ENCODE measurements around the gene MSH3. TPM values are rescaled to one million over a fixed set of nuclear protein-coding genes. Genes with fewer than 3 reads are reported as not detected.
"Not testable (repeated sequence)": the region's sequence is repeated elsewhere in the genome, so short reads cannot be mapped to it uniquely, and the experiment has no call there.

Gene MSH3
- total RNA-seq, 8 experiments from 2014 or later = 9.7 to 25.1 (median 15.7) TPM

DNA sequence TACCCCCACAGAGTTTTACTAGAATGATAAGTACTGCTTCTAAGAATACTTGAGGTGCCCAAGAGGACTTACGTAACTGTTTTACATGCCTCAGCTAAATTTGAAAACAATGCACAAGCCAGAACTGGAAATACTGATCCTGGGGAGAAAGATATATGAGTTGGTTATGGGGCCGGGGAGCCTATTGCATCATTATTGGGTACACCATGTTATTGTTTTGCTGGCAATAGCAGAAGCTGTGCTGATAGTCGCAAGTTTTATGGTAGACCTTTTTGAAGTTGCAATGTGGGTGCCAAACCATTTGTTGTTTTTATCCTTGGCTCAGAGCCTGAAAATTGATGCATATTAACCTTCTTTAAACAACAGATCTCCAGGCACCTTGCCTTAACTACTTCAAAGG lies 108.8 kb downstream of the MSH3 start:
- WGBS, 10 experiments = 50 to 100% (median 77%) methylated on average over 1 to 3 of the region's 3 CpGs
- in situ Hi-C loops (cut with MboI; ENCODE audit: low pct_unique_long_range_greater_than_20kb in 2 of 9, low sequenced_read_pairs in 9 of 9, unreplicated experiment in 9 of 9) = no loop called here
- no peak for ATAC-seq (replicated peaks in 6 of 8)
- H3K4me1 ChIP-seq (replicated peaks in 1 of 2) = no peaks in the 10 kb centered on the region
- no peak overlapping the region for H3K27ac ChIP-seq
- H3K4me3 ChIP-seq = no peak overlapping the region

DNA sequence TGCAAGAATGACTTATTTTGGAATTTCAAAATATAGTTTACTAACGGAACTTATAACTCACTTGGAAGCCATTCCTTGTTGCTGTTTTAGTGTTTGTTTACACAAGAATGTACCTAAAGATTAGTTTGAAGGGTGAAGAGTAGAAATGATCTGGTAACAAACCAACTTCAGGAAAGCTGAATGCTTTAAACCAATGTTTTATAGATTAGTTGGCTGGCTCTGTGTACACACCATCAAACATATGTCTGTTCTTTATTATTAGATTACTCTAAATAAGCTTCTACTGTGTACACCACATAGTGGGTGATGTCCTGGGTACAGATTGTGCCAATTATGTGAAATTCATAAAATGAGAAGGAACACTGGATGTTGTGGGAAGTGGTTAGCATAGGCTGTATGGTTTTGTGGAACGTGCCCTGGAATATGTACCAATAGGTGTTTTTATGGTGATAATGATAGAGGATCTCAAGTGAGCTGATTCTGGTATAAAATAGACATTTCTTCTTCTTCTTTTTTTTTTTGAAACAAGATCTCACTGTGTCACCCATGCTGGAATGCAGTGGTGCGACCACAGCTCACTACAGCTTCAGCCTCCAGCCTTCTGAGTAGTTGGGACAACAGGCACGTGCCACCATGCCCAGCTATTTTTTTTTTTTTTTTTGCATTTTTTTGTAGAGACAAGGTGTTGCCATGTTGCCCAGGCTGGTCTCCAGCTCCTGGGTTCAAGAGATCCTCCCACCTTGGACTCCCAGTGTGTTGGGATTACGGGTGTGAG lies 109.6 kb downstream of the MSH3 start:
- Histone ChIP-seq H3K4me1 (replicated peaks in 1 of 2) (no peaks in the 10 kb centered on the region), H3K4me3 (no peak overlapping the region), H3K27ac (no peak overlapping the region)
- no peak for ATAC-seq (replicated peaks in 6 of 8)
- in situ Hi-C loops (cut with MboI; ENCODE audit: low pct_unique_long_range_greater_than_20kb in 2 of 9, low sequenced_read_pairs in 9 of 9, unreplicated experiment in 9 of 9) = no loop called here
- 68 to 100% (median 95%) methylated on average over 1 to 5 of the region's 5 CpGs for WGBS, 10 experiments

DNA sequence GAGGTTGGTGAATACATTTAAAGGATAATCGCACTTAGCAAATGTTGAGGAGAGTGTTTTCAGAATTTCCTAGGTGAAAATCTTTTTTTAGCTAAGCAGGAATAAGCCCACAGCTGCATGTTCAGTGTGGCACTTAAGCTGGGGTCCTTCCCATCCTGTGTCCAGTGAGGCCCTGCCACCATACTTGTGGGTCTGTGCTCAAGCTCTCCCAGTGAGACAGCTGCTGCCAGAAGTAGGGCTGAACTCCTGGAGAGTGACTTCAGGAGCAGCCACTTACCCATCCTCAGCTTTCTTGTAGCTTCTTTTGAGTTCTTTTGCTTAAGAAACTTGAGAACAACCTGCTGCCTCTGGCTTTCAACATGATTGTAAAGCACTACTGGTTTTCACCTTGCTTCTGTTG lies 110.3 kb downstream of the MSH3 start:
- in situ Hi-C loops (cut with MboI; ENCODE audit: low pct_unique_long_range_greater_than_20kb in 2 of 9, low sequenced_read_pairs in 9 of 9, unreplicated experiment in 9 of 9) = no loop called here
- H3K27ac ChIP-seq = no peak overlapping the region
- ATAC-seq (replicated peaks in 6 of 8) = no peak

DNA sequence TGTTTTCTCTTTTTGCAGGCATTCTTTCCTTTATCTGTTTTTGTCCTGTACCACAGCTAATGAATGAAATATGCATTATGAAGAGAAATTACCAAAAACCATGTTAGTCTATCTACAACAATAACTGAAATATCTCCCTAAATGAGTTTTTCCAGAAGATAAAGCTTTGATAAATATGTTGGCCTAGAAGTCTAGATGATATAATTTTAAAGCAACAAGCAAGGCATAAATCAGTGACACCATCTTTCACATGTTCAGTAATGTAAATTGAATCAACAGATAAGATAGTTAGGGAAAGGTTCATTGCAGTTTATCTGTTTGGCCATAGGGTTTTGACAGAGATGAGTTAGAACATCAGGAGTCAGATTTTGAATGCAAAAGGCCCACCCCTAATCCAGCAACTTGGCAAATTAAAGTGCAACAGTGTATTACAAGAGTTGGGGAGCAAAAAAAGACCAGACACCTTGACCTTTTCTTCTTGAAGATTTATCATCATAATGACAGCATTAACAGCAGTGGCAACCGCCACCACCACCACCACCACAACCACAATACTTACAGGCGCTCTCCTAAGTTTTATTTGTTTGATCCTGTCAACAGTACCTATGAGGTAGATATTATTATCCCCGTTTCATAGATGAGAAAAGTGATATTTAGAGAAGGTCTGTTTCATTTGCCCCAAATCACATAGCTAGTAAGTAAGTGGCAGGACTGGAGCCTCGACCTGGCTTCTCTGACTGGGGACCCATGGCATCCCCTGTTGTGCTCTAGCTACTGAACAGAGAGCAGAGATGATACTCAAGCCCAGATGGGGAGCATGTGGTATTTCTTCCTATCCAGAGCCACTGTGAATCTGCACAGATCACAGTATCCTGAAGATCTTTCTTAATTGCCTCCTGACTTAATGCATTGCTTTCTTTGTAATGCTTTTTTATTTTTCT lies 123.2 kb downstream of the MSH3 start:
- no peak overlapping the region for H3K4me3 ChIP-seq
- WGBS, 10 experiments = 65 to 100% (median 94%) methylated on average over 1 to 4 of the region's 4 CpGs; no CpG with 5 or more reads in 1 of the 10 experiments
- no peak overlapping the region for H3K27ac ChIP-seq
- peaks cover 0 to 6% of the 10 kb centered on the region in 2 donors for H3K4me1 ChIP-seq (replicated peaks in 1 of 2)
- no peak for ATAC-seq (replicated peaks in 6 of 8)
- in situ Hi-C loops (cut with MboI; ENCODE audit: low pct_unique_long_range_greater_than_20kb in 2 of 9, low sequenced_read_pairs in 9 of 9, unreplicated experiment in 9 of 9) = no loop called here

More for the DNA sequence above, 110.3 kb downstream of the MSH3 start:
- Histone ChIP-seq H3K4me3 (no peak overlapping the region), H3K4me1 (replicated peaks in 1 of 2) (no peaks in the 10 kb centered on the region)
- WGBS, 10 experiments = 100% methylated on average over 1 of the region's 1 CpG; no CpG with 5 or more reads in 6 of the 10 experiments

DNA sequence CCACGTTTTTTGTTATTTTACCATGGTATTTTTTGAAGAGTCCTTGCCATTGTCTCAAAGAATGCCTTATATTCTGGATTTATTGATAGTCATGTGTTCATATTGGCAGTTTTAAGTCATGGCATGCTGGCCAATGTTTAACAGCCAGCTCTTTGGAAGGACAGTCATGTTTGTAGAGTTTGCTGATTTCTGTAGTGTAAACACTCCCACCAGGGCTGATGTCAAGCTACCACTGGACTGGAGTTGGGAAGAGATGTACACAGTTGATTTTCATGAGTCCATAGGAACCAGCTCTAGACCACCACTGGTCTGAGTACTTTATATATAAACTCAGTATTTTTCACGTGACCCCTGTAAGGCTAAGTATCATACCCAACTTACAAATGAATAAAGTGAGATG lies 125.6 kb downstream of the MSH3 start:
- WGBS, 10 experiments = 80 to 100% (median 100%) methylated on average over 1 to 2 of the region's 2 CpGs; no CpG with 5 or more reads in 1 of the 10 experiments
- ATAC-seq (replicated peaks in 6 of 8) = no peak
- Histone ChIP-seq H3K27ac (no peak overlapping the region), H3K4me3 (no peak overlapping the region), H3K4me1 (replicated peaks in 1 of 2) (peaks cover 0 to 12% of the 10 kb centered on the region in 2 donors)
- in situ Hi-C loops (cut with MboI; ENCODE audit: low pct_unique_long_range_greater_than_20kb in 2 of 9, low sequenced_read_pairs in 9 of 9, unreplicated experiment in 9 of 9) = no loop called here

DNA sequence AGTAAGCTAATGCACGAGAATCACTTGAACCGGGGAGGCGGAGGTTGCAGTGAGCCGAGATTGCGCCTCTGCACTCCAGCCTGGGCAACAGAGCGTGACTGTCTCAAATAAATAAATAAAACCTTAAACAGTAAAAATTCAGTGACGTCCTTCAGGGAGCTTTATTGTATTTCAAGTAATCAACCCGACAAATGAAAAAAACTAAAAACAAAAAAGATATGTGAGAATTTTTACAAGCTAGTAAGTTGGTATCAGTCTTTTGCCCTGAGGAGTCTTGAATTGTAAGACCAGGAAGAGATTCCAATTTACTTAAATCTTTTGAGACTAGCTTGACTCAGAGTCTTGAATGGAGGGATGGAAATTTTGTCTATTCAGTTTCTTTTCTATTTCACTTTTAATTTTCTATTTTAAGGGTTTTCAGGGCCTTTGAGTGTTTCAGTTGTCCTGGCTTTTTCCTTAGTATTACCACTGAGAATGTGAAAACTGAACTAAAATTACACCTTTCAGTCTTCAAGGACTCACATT lies 126.4 kb downstream of the MSH3 start:
- in situ Hi-C loops (cut with MboI; ENCODE audit: low pct_unique_long_range_greater_than_20kb in 2 of 9, low sequenced_read_pairs in 9 of 9, unreplicated experiment in 9 of 9) = no loop called here
- 94 to 100% (median 98%) methylated on average over 1 to 8 of the region's 8 CpGs; no CpG with 5 or more reads in 1 of the 10 experiments for WGBS, 10 experiments
- Histone ChIP-seq H3K4me3 (no peak overlapping the region), H3K27ac (no peak overlapping the region), H3K4me1 (replicated peaks in 1 of 2) (peaks cover 0 to 12% of the 10 kb centered on the region in 2 donors)
- ATAC-seq (replicated peaks in 6 of 8) = no peak

DNA sequence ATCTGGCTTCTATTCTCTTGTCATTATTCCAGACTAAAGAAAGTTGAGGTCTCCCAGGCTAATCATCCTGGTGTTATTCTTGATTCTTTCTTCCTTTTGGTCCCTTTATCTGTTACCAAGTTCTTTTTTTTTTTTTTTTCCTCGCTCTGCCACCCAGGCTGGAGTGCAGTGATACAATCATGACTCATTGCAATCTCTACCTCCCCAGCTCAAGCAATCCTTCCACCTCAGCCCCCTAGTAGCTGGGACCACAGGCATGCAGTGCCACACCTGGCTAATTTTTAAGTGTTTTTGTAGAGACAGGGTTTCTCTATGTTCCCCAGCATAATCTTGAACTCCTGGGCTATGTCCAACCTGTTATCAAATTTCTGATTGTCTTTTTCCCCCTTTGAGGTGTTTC lies 126.9 kb downstream of the MSH3 start:
- Histone ChIP-seq H3K4me3 (no peak overlapping the region), H3K4me1 (replicated peaks in 1 of 2) (peaks cover 0 to 12% of the 10 kb centered on the region in 2 donors), H3K27ac (no peak overlapping the region)
- in situ Hi-C loops (cut with MboI; ENCODE audit: low pct_unique_long_range_greater_than_20kb in 2 of 9, low sequenced_read_pairs in 9 of 9, unreplicated experiment in 9 of 9) = no loop called here
- ATAC-seq (replicated peaks in 6 of 8) = peak in 3 of 8 experiments; percentile 38 to 62 (median 59)
- 0 to 100% (median 63%) methylated on average over 1 of the region's 1 CpG; no CpG with 5 or more reads in 4 of the 10 experiments for WGBS, 10 experiments

DNA sequence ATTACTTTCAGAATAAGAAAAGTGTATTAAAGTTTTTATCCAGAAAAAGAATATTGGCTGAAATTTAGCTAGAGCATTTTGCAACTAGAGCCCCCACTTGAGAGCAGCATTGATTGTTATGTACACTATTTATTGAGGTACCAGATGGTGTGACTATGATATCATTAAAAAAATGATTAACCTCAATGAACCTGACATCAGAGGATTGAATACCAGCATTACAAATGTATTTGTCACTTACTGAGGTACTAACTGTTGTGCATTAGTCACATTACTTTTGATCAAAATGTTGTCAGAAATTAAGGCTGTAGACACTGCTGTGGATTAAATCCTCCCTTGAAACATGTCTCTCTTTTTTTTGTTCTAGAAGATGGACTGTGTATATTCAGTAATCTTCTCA lies 128.2 kb downstream of the MSH3 start:
- H3K4me3 ChIP-seq = no peak overlapping the region
- in situ Hi-C loops (cut with MboI; ENCODE audit: low pct_unique_long_range_greater_than_20kb in 2 of 9, low sequenced_read_pairs in 9 of 9, unreplicated experiment in 9 of 9) = no loop called here
- ATAC-seq (replicated peaks in 6 of 8) = peak in 1 of 8 experiments; percentile 38
- H3K4me1 ChIP-seq (replicated peaks in 1 of 2) = peaks cover 0 to 9% of the 10 kb centered on the region in 2 donors
- H3K27ac ChIP-seq = no peak overlapping the region

DNA sequence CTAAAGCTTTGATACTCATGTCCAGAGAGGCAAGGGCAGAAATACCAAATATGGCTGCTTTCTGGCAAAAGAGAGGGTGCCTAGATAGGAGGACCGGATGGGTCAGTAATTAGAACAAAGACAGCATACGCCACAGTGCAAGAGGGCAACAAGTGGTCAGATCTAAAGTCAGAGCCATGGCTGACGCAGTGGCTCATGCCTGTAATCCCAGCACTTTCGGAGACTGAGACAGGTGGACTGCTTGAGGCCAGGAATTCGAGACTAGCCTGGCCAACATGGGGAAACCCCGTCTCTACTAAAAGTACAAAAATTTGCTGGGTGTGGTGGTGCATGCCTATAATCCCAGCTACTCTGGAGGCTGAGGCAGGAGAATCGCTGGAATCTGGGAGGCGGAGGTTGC lies 129.3 kb downstream of the MSH3 start:
- H3K4me1 ChIP-seq (replicated peaks in 1 of 2); in situ Hi-C loops (cut with MboI; ENCODE audit: low pct_unique_long_range_greater_than_20kb in 2 of 9, low sequenced_read_pairs in 9 of 9, unreplicated experiment in 9 of 9); H3K27ac ChIP-seq; H3K4me3 ChIP-seq; ATAC-seq (replicated peaks in 6 of 8): not testable (repeated sequence)
- 93 to 100% (median 100%) methylated on average over 2 to 5 of the region's 8 CpGs for WGBS, 10 experiments

DNA sequence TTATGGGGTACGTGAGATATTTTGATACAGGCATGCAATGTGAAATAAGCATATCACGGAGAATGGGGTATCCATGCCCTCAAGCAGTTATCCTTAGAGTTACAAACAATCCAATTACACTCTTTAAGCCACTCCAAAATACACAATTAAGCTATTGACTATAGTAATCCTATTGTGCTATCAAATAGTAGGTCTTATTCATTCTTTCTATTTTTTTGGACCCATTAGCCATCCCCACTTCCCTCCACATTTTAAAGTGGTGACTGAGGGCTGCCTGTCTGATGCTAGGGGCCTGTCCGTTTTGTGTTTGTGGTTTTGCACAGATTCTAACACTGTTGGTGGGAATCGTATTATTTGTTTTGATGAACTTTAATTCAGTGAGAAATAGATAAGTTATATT lies 130.0 kb downstream of the MSH3 start:
- H3K4me1 ChIP-seq (replicated peaks in 1 of 2) = peaks cover 0 to 9% of the 10 kb centered on the region in 2 donors
- no peak for ATAC-seq (replicated peaks in 6 of 8)
- H3K27ac ChIP-seq = no peak overlapping the region
- WGBS, 10 experiments = 90 to 100% (median 93%) methylated on average over 2 to 4 of the region's 4 CpGs
- no peak overlapping the region for H3K4me3 ChIP-seq
- in situ Hi-C loops (cut with MboI; ENCODE audit: low pct_unique_long_range_greater_than_20kb in 2 of 9, low sequenced_read_pairs in 9 of 9, unreplicated experiment in 9 of 9) = no loop called here

DNA sequence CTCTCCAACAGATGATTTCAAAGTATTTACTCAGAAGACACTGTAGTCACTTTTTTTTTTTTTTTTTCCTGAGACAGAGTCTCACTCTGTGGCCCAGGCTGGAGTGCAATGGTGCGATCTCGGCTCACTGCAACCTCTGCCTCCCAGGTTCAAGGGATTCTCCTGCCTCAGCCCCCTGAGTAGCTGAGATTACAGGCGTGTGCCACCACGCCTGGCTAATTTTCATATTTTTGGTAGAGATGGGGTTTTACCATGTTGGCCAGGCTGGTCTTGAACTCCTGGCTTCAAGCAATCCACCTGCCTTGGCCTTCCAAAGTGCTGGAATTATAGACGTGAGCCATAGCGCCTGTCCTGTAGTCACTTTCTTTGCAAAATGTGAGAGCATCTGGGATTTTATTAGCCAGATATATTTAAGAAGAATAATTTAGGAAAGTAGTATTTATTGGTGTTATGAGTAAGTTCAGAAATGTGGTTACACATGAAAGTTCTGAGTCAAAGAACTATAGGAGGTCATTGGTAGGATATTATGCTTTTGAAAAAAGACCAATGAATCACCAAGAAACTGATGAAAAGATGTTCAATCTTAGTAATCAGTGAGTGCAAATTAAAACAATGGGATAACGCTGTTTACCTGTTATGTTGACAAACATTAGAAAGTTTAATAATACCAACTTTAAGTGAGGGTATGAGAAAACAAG lies 135.0 kb downstream of the MSH3 start:
- in situ Hi-C loops (cut with MboI; ENCODE audit: low pct_unique_long_range_greater_than_20kb in 2 of 9, low sequenced_read_pairs in 9 of 9, unreplicated experiment in 9 of 9); H3K27ac ChIP-seq; H3K4me3 ChIP-seq; H3K4me1 ChIP-seq (replicated peaks in 1 of 2); ATAC-seq (replicated peaks in 6 of 8): not testable (repeated sequence)
- 87 to 100% (median 96%) methylated on average over 1 to 7 of the region's 7 CpGs for WGBS, 10 experiments

DNA sequence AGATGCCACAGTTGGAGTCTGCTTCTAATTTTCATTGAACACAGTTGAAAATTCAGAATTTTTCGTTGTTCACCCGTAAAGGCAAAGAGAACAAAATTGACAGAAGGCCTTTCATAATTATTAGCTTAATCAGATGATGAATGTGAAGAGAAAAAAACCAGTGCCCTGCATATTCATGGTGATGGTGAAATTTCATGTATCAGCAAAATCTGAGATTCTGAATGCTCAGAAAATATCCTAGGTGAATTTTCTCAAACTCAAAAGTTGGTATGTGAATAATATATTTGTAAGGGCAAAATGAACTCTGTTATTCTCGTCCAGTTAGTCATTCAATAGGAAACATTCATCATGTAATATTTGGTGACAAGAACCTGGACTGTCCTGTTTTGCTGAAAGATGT lies 136.2 kb downstream of the MSH3 start:
- WGBS, 10 experiments = 41 to 100% (median 85%) methylated on average over 1 to 3 of the region's 3 CpGs
- ATAC-seq (replicated peaks in 6 of 8) = no peak
- in situ Hi-C loops (cut with MboI; ENCODE audit: low pct_unique_long_range_greater_than_20kb in 2 of 9, low sequenced_read_pairs in 9 of 9, unreplicated experiment in 9 of 9) = no loop called here

DNA sequence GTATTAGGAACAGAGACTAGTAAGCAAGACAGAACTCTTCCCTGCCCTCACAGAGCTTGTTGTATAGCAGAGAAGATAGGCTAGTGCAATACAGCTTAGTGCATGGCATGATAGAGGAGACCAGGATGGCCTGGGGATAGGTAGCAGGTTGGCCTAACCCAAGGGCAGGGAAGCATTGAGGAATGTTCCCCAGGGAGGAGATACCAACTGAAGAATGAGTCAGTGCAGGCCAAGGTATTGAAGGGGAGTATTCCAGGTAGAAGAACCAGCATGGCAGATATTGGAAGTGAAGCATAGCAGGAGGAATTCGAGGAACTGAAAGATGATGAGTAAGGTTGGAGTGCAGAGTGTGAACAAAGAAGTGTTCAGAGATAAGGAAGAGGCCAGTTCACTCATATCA lies 138.9 kb downstream of the MSH3 start:
- no peak for ATAC-seq (replicated peaks in 6 of 8)
- H3K27ac ChIP-seq = no peak overlapping the region
- in situ Hi-C loops (cut with MboI; ENCODE audit: low pct_unique_long_range_greater_than_20kb in 2 of 9, low sequenced_read_pairs in 9 of 9, unreplicated experiment in 9 of 9) = no loop called here

More for the DNA sequence above, 136.2 kb downstream of the MSH3 start:
- no peak overlapping the region for H3K4me3 ChIP-seq
- no peak overlapping the region for H3K27ac ChIP-seq
- H3K4me1 ChIP-seq (replicated peaks in 1 of 2) = no peaks in the 10 kb centered on the region

More for the DNA sequence above, 138.9 kb downstream of the MSH3 start:
- 60 to 100% (median 100%) methylated on average over 1 of the region's 1 CpG; no CpG with 5 or more reads in 3 of the 10 experiments for WGBS, 10 experiments
- H3K4me3 ChIP-seq = no peak overlapping the region
- no peaks in the 10 kb centered on the region for H3K4me1 ChIP-seq (replicated peaks in 1 of 2)

Measured in motor neuron (in vitro differentiated cells).